Adipose tissue (tissue), 3 donors: ENCODE measurements around the gene HMG20A. TPM values are rescaled to one million over a fixed set of nuclear protein-coding genes. Genes with fewer than 3 reads are reported as not detected.

ENCODE experiments used
- H3K27ac ChIP-seq: one replicate; pipeline ENCODE4 v1.5.1; 2013; ENCODE audit warnings: low read depth, low read length
- WGBS, 3 donors: extraction: QIAGEN DNeasy Blood & Tissue Kit; methylation state at CpG; one replicate each; pipeline ENCODE4 v1.1.7; 2013; 5-methylcytosine and 5-hydroxymethylcytosine counted together
- polyA plus RNA-seq, 3 donors: library from polyadenylated mRNA; stranded (reverse); fragments of 200-250 nt; gene quantifications; one replicate each; pipeline ENCODE4 v1.2.3, GENCODE V29; 2013
- donor health status: healthy with polysubstance abuse.
- donor health status: Bipolar disorder and iron deficiency.
- donor health status: healthy.

The HMG20A gene
- polyA plus RNA-seq, 3 donors = 7.9 to 12.4 (median 11.3) TPM

DNA sequence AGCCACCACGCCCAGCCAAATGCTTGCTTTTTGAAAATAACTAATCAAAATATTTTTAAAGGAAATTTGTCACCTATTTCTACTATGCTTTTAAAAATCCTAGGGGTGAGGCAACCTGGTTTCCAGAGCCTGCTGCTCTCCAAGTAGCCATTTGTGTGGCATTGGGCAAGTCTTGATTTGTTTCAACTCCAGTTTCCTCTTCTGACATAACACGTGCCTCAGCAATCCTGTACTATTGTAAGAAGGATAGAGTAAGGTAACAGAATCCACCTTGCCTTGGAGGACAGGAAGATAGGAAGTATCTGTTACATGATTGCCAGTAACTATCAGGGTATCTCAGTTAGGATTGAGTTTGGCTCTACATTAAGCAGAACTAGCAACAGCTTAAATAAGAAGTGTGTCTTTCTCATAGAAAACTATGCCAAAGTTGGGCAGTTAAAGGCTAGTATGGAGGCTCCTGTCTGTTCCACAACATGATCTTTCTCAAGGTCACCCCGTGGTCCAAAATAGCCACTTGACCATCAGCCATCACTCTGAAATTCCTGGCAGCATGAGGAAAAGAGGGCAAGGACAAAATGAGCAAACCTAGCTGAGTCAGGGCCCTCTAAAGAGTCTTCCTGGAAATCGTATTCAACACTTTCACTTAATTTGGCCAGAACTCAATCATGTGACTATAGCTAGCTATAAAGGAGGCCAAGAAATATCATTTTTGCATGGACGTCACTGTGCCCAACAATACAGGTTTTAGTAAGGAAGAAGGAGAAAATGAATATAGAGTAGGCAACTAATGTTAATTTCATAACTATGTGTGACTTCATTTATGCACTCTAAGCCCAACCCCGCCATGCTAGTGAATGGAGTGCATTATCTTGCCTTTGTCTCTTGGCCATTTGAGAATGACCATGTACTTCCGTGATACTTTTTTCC lies 66.1 kb downstream of the HMG20A start:
- WGBS, 3 donors = 62 to 82% (median 65%) methylated on average over 7 of the region's 7 CpGs
- no peak overlapping the region for H3K27ac ChIP-seq

DNA sequence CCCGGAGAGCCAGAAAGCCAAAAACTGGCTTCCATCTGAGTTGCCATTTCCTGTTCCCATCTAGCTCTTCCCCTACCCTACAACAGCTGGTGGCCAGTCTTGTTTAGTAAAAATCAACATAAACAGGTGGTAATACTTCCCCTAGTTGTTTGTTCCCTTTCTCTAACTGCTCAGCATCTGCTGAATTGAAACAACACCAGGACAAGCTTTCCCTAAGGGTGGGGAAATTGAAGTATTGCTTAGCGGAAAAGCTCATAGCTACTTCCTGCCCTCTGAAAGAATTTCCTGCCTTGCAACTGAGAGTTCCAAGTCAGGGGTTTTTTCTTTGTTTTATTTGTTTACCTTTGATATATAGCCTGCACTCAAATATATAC lies 66.8 kb downstream of the HMG20A start:
- WGBS, 3 donors = 47 to 86% (median 57%) methylated on average over 2 of the region's 2 CpGs
- H3K27ac ChIP-seq = no peak overlapping the region

DNA sequence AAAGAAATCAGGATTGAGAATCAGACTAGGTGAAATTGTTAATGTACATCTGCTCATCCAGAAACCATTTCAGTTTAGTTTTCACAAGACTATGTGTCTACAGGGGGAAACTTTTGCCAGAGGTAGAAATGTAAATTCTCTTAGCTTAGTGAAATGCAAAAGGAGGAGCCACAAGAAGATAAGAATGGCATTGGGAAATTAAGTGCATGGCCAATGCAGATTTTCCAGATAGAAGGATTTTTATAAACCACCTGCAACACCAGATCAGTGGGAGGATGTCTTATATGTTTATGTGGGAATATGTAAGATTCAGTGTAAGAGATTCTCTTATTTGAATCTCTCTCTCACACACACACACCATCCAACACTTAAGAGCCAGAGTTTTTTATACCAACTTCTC lies 67.2 kb downstream of the HMG20A start:
- H3K27ac ChIP-seq = no peak overlapping the region

DNA sequence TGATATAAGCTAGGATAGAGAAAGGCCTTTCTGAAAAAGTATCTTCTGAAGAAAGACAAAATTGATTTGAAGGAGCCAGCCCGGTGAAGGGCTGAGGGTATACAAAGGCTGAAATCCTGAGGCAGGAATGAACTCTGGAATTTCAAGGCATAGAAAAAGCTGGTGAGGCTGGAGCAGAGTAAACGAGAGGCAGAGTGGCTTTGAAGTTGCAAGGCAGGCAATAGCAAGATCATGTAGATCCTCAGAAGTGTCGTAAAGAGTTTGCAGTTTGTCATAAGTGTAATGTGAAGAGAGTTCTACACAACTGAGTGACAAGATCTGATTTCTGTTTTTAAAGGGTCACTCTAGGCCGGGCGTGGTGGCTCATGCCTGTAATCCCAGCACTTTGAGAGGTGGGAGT lies 69.0 kb downstream of the HMG20A start:
- 93 to 97% (median 96%) methylated on average over 5 of the region's 5 CpGs for WGBS, 3 donors
- H3K27ac ChIP-seq = no peak overlapping the region

DNA sequence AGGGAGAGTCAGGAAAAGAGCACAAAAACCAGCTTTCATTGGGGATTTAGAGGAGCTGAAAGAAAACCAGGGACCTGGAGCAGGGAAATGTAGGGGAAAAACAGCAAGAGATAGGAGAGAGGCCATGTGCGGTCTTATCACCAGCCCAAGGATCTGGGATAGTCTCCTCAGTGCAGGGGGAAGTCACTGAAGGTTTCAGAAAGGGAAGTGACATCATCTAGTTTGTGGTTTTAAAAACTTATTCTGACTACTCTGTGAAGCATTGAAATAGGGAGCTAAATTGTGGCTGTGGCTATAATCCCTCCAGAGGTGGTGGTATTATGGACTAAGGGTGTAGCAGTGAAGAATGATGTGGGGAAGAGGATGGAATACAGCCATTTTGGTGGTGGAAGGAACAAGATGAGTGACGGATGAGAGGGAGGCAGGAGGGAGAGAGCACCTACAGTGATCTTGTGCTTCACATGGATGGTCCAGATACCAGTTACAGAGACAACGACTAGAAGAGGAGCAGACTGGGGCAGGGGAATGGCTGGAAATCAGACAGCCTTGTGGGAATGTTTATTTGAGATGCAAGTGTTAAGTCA lies 72.7 kb downstream of the HMG20A start:
- WGBS, 3 donors = 60 to 67% (median 61%) methylated on average over 3 of the region's 3 CpGs
- H3K27ac ChIP-seq = no peak overlapping the region

DNA sequence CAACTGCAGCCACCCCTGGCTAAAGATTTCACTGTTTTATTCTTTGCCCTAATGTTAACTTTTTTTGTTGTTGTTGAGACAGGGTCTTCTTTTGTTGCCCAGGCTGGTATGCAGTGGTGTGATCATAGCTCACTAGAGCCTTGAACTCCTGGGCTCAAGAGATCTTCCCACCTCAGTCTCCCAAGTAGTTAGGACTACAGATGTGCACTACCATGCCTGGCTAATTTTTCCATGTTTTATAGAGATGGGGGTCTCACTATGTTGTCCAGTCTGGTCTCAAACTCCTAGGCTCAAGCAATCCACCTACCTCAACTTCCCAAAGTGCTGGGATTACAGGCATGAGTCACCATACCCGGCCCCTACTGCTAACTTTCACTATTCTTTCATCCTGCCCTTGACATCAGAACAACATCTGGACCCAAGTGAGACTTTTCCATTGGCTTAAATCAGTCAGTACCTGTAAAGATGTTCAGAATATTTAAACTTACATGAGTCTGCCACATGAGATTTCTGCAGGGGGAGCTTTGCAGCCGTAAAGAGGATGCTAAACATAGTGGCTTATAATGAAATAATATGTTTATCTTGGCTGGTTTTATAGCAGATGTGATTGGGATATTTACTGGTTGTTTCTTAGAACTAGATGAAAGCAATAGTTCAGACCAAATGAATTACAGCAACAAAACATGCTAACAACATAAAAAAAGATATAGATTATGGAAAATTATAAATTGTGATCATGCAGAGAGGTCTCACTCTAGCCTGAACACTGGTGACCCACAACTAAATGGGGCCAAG lies 73.6 kb downstream of the HMG20A start:
- H3K27ac ChIP-seq = no peak overlapping the region
- WGBS, 3 donors = 73 to 76% (median 74%) methylated on average over 2 of the region's 2 CpGs

DNA sequence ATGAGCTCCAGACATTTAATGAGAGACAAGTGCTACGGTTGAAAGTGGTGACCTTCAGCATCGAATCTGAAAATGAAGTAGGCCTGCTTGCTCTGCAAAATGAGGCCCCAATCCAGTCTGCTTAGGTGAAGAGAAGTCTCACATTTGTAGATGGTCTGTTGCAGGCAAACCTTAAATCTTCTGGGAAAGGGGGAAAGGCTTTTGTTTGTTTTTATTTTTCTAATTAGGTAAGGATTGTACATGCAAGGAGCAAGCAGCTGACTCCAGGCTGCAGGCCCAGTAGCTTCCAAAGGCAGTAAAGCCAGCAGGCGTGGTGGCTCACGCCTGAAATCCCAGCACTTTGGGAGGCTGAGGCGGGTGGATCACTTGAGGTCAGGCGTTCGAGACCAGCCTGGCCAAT lies 74.3 kb downstream of the HMG20A start:
- 85 to 93% (median 89%) methylated on average over 7 of the region's 7 CpGs for WGBS, 3 donors
- no peak overlapping the region for H3K27ac ChIP-seq

DNA sequence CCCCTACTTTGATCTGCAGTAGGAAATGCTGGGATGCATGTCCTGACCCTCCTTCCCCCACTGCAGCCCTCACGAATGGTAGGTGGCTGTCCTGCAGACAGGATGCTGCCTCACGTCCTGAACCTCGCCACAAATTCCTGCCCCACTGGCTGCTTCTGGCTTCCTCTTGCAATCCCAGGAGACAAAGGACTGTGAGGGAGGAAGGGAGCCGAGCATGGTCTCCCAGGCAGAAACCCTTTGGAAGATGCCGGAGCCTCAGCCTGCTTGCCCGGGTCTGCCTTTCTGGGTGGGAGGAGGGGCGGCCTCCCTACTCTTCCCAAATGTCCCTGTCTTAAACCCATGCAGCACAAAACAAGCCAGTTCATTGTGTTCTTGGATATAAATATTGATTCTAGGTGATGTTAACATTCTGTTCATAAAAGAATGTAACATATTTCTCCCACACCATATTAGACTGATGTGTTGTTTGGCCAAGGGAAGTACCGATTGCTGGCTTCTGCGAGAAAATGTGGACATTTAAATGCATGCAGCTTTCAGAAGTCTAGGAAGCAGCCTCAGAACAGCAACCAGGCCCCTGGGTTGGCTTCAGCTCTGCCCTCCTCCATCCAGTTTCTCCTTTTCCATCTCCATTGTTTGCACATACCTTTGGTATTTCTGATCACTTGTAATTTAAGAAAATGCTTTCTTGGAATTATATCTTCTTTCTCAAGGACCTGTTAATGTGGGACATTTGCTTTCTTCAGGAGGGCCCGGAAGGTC lies 75.3 kb downstream of the HMG20A start:
- no peak overlapping the region for H3K27ac ChIP-seq
- 42 to 68% (median 54%) methylated on average over 10 of the region's 10 CpGs for WGBS, 3 donors

DNA sequence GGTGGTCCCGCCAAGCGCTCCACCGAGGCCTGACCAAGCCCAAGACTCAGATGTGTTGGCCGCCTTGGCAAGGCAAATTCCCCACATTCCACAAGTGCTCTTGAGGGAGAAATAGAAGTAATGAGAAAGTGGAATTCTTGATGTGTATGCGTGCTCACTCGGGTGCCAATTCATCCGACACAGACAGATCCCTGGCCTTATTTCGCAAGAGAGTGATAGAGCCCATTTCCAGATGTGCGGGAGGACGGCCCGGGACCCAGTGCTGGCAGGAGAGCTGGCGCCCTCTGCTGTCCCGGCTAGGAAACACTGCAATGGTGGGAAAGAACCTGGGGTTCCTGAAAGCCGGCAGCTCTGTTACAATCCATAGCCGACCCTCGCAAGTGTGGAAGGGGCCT lies 76.0 kb downstream of the HMG20A start:
- H3K27ac ChIP-seq = no peak overlapping the region
- WGBS, 3 donors = 17 to 23% (median 17%) methylated on average over 16 of the region's 16 CpGs

DNA sequence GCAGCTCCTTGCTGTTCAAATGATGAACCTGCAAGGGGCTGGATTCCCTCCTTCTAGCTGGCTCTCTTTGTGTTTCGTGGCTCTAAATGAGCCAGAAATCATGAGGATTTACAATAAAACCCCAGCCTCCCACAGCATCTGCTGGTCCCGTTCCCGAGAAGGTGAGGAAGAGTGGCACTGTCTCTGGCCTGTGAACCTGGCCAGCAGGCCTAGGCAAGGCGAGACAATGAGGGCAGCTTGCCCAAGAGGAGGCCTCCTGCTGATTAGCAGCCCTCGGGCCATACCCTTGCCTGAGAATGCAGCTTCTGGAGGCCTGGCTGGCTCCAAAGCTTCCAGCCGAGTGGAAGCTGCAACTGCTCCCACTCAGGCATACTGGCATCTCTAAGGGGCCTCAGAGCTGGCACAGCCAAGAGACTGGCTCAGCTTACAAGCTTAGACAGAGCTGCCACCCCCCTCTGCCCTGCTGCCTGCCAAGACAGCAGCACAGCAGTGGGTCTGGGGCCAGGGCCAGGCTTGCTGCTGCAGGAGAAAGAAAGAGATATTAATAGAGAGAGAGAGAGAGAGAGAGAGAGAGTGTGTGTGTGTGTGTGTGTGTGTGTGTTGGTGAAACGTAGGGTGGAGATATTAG lies 76.5 kb downstream of the HMG20A start:
- no peak overlapping the region for H3K27ac ChIP-seq
- 16 to 33% (median 28%) methylated on average over 7 of the region's 7 CpGs for WGBS, 3 donors

DNA sequence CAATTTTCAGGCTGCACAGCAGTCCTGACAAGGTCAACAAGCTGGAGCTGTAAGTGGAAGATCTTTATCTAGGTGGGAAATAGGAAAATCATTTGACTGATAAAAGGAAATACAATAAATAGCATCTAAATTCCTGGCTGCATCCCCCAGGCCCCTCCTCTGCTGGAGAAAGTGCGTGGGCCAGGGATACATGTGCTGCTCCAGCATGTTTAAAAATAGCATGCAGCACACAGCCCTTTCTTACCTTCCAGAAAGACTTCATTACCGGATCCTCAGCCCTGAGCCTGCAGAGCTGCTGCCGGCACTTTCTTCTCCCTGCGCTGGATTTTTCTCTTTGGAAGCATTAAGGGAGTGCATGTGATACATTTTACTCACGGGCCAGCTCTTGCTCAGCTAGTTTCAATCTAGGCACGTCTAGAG lies 77.3 kb downstream of the HMG20A start:
- 15 to 51% (median 42%) methylated on average over 6 of the region's 6 CpGs for WGBS, 3 donors

DNA sequence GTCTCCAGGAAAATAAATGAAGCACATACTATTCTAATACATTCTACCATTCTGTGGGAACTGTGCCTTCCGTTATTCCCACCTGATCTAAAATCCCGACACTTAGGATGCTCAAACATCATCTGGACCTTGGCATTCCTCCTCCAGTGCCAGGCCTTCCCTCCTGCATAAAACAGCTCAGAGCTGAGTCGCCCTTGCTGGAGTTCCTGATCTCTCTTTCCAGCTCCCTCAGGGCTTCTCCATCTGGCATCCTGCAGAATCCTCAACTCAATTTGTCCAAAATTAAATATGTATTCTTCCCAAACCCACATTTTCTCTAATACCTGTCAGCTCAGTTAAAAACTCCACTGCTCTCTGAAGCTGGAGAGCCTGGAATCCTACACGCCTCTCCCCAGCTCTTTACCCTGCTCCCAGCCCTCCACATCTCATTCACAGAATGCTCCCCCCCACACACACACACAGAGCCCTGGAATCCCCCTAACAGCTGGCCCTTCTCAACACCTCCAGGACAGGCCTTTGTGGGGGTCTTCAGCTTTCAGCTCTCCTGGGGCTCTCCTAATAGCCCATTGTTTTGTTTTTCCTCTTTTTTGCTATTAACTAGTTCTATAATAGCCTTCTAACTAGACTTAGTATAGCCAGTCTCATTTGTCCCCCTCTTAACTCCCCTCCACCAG lies 78.5 kb downstream of the HMG20A start:
- 90 to 94% (median 94%) methylated on average over 4 of the region's 4 CpGs for WGBS, 3 donors
- no peak overlapping the region for H3K27ac ChIP-seq

More for the DNA sequence above, 77.3 kb downstream of the HMG20A start:
- no peak overlapping the region for H3K27ac ChIP-seq

DNA sequence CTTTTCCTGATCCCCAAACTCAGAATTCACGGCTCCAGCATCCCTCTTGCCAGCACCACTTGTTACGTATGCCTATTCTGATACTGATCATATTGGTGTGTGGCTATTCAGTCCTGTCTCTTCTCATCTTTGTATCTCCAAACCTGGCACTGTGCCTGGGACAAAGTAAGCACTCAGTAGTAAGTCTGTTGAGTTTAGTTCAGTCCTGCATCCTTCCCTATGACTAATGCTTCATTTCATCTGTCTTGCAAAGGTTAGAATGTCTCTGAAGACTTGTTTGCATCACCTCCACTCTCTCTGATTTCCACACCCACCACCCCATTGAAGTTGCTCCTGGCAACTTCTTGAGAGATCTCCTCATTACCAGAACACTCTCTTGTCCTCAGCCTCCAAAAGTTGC lies 80.3 kb downstream of the HMG20A start:
- H3K27ac ChIP-seq = no peak overlapping the region
- 81 to 93% (median 89%) methylated on average over 2 of the region's 2 CpGs for WGBS, 3 donors

DNA sequence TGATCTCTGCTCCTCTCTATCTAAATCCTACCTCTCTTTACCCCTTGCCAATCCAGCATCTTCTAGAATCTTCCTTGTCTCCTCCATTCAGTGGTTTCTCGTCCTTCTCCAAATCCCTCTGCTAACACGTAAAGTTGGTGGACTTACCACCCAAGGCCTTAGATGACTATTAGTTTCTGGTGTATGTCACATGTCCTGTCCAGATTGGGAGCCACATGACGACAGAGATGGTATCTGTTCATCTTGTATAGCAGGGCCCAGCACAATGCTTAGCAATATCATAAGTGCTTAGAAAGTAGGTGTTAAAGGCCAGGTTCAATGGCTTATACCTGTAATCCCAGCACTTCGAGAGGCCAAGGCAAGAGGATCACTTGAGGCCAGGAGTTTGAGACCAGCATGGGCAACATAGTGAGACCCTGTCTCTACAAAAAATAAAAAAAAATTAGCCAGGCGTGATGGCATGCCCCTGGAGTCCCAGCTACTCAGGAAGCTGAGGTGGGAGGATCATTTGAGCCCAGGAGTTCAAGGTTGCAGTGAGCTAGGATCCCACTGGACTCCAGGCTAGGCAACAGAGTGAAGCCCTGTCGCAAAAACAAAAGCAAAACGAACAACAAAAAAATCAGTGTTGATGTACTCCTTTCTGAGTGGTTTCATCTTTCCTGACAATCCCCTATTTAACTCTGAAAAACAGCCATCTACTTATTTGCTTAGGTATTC lies 81.8 kb downstream of the HMG20A start:
- H3K27ac ChIP-seq = no peak overlapping the region
- WGBS, 3 donors = 95 to 96% (median 95%) methylated on average over 7 of the region's 7 CpGs

DNA sequence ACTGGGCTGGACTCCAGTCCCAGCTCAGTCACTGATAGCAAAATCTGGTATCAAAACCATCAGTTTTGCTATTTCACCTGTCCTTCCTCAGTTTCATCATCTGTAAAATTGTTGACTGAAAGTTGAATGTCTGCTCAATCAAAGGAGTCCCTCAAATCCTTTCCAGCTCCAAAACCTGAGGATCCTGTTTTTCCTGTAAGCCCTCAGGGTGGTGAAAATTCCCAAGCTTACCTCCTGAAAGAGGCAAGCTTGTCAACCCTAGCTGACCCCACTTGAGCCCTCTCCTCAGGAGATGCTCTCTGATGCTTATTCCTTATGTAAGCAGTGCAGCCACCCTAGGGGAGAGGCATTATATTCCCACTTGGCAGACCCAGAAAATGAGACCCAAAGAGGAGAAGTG lies 82.6 kb downstream of the HMG20A start:
- H3K27ac ChIP-seq = no peak overlapping the region

DNA sequence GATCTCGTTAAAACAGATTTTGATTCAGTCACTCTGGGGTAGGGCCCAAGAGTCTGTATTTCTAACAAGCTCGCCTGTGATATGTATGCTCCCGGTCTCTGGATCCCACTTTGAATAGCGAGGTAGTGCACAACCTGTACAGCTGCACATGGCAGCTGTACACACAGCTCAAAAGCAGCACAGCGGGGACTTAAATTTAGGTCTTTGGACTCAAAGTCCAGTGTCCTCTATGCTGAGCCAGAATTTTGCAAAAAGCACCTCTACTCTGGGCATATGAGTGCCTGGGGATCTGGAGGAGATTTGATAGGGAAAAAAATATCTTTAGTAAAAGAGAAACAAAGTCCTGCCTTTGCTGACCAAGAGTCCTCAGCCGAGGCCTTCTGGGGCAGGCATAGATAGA lies 83.1 kb downstream of the HMG20A start:
- no peak overlapping the region for H3K27ac ChIP-seq
- 88 to 95% (median 89%) methylated on average over 6 of the region's 6 CpGs for WGBS, 3 donors

DNA sequence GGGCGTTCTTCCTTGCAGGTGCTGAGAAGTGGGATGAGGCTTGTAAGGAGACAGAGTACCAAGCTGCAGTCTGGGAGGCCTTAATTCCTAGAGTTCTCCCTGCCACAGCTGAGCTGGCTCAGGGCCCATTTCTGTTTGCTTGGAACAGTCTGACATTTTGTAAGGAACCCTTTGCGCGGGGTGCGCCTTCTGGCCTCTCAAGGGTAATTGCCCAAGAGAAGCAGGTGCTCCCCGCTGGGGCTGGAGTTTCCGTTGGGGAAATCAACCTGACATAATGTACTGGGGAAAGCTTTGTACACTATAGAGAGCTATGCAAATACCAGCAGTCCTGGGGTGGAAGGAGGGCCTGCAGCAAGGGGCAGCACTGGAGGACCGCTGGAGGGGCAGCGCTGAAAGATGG lies 83.6 kb downstream of the HMG20A start:
- no peak overlapping the region for H3K27ac ChIP-seq
- 78 to 92% (median 84%) methylated on average over 8 of the region's 8 CpGs for WGBS, 3 donors
